Measurements from ENCODE around the gene L3MBTL2. TPM values are rescaled to one million over a fixed set of nuclear protein-coding genes. Genes with fewer than 3 reads are reported as not detected.

L3MBTL2 gene
- total and polyA plus RNA-seq, 9 of the 15 experiments (the other 6 are each of a cell fraction or from before 2014, with no cell fraction given): 10.3 to 23.1 (median 18.6) TPM

DNA sequence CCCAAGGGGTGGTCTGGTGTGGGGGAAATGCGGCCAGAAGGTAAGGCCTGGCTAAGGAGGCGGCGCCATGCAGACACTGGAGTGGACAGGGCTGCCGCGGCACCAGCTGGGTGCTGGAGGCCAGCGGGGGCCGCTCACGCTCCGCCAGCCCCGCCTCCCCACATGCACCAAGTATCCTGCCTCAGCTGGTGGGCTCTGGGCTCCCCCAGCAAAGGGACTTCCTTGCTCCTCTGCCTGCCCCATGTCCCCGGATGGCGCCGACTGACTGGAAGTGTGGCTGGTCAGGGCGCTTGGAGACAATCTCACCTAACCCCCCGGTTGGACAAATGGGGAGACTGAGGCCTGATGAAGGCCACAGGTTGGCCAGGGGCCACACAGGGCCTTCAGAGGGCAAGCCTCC, 43.2 kb downstream of the L3MBTL2 start:
- no peak for ATAC-seq
- Histone ChIP-seq H3K9me3 (replicated peaks; ENCODE audit: control insufficient read depth, insufficient read depth, low read depth, low read length) (no peaks in the 10 kb centered on the region), H3K9me1 (ENCODE audit: control insufficient read depth, insufficient read depth, low read length) (peaks cover 4% of the 10 kb centered on the region), H3K27me3 (ENCODE audit: control insufficient read depth in 2 of 2, insufficient read depth in 2 of 2, low read length in 2 of 2) (no peaks in the 10 kb centered on the region), H3K4me3 (no peak overlapping the region), H3K36me3 (ENCODE audit: control insufficient read depth, insufficient read depth, low read length) (peaks cover 68% of the 10 kb centered on the region; the same call in 2 of the 3 replicates), H4K20me1 (replicated peaks; ENCODE audit: control insufficient read depth, insufficient read depth, low read length) (no peaks in the 10 kb centered on the region), H3K4me1 (replicated peaks in 1 of 2; ENCODE audit: control insufficient read depth in 2 of 2, insufficient read depth in 2 of 2, low read length in 2 of 2) (peaks cover 0 to 9% of the 10 kb centered on the region in 2 experiments; a peak in 2 of 5 replicates), H3K27ac (ENCODE audit: extremely low read depth, low read depth, low read length) (no peak overlapping the region), H3K79me2 (ENCODE audit: control insufficient read depth, insufficient read depth, low read length) (no peaks in the 10 kb centered on the region), H3K9ac (ENCODE audit: insufficient read depth in 1 of 2, low read depth in 2 of 2, low read length in 2 of 2) (no peak overlapping the region), H3K4me2 (ENCODE audit: insufficient read depth, low read length) (no peak overlapping the region), H2AFZ (ENCODE audit: low read depth, low read length) (no peak overlapping the region)
- intact Hi-C loops (cut with micrococcal nuclease): no loop called here
- DNase-seq (ENCODE audit: extremely low read depth in 1 of 4, low spot score in 3 of 4): no peak
- ChIA-PET CTCF (ENCODE audit: low intra/inter-chr PET ratio) (no interaction called here), POLR2A (interaction anchor here (0.6 kb wide), 1 partner anchor 233 kb away, joined by 3 read pairs; no protein-coding TSS in a partner anchor)
- in situ Hi-C loops (cut with MboI): no loop called here
- 97% methylated on average over 12 of the region's 15 CpGs for WGBS (ENCODE audit: insufficient coverage, low coverage, missing lambda C conversion rate)
- no peak for FAIRE-seq
- TF ChIP-seq, protein P1, sequence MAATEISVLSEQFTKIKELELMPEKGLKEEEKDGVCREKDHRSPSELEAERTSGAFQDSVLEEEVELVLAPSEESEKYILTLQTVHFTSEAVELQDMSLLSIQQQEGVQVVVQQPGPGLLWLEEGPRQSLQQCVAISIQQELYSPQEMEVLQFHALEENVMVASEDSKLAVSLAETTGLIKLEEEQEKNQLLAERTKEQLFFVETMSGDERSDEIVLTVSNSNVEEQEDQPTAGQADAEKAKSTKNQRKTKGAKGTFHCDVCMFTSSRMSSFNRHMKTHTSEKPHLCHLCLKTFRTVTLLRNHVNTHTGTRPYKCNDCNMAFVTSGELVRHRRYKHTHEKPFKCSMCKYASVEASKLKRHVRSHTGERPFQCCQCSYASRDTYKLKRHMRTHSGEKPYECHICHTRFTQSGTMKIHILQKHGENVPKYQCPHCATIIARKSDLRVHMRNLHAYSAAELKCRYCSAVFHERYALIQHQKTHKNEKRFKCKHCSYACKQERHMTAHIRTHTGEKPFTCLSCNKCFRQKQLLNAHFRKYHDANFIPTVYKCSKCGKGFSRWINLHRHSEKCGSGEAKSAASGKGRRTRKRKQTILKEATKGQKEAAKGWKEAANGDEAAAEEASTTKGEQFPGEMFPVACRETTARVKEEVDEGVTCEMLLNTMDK (IDR thresholded peaks at IDR 0.05; ENCODE audit: borderline replicate concordance, insufficient read depth, low read depth, low read length, poor library complexity, severe bottlenecking): no peak
- TF ChIP-seq POLR2G (IDR thresholded peaks at IDR 0.05; ENCODE audit: low read depth, low read length) (peak; percentile 29; the same call in 1 of the 2 replicates), MCM7 (IDR thresholded peaks at IDR 0.05) (no peak), TAF15 (IDR thresholded peaks at IDR 0.05; ENCODE audit: low read depth, low read length) (no peak), ZNF707 (CRISPR knock-in tag; conservative IDR thresholded peaks at IDR 0.05) (no peak)
- TF ChIP-seq, protein P2, sequence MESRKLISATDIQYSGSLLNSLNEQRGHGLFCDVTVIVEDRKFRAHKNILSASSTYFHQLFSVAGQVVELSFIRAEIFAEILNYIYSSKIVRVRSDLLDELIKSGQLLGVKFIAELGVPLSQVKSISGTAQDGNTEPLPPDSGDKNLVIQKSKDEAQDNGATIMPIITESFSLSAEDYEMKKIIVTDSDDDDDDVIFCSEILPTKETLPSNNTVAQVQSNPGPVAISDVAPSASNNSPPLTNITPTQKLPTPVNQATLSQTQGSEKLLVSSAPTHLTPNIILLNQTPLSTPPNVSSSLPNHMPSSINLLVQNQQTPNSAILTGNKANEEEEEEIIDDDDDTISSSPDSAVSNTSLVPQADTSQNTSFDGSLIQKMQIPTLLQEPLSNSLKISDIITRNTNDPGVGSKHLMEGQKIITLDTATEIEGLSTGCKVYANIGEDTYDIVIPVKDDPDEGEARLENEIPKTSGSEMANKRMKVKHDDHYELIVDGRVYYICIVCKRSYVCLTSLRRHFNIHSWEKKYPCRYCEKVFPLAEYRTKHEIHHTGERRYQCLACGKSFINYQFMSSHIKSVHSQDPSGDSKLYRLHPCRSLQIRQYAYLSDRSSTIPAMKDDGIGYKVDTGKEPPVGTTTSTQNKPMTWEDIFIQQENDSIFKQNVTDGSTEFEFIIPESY (CRISPR knock-in tag; IDR thresholded peaks at IDR 0.05): peak; percentile 78
- TF ChIP-seq, protein P3, sequence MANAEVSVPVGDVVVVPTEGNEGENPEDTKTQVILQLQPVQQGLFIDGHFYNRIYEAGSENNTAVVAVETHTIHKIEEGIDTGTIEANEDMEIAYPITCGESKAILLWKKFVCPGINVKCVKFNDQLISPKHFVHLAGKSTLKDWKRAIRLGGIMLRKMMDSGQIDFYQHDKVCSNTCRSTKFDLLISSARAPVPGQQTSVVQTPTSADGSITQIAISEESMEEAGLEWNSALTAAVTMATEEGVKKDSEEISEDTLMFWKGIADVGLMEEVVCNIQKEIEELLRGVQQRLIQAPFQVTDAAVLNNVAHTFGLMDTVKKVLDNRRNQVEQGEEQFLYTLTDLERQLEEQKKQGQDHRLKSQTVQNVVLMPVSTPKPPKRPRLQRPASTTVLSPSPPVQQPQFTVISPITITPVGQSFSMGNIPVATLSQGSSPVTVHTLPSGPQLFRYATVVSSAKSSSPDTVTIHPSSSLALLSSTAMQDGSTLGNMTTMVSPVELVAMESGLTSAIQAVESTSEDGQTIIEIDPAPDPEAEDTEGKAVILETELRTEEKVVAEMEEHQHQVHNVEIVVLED (CRISPR knock-in tag; IDR thresholded peaks at IDR 0.05): no peak
- BruUV-seq (replicated peaks): no TSS peak

All from K562 (cell line).